ENCODE measurements around the gene IL1R2. TPM values are rescaled to one million over a fixed set of nuclear protein-coding genes. Genes with fewer than 3 reads are reported as not detected.
A peak's percentile ranks its signal among the peaks of the same experiment; 100 is the strongest.

Gene IL1R2
- total and polyA plus RNA-seq, 2 of the 13 experiments (the other 11 are each of a cell fraction or from before 2014, with no cell fraction given): 3.6 to 7.3 TPM

GRCh38 chr2:102020596-102021170 lies 28.9 kb downstream of the IL1R2 start (continued):
- TF ChIP-seq HMGXB3 (CRISPR knock-in tag; IDR thresholded peaks at IDR 0.05; ENCODE audit: borderline replicate concordance): peak; percentile 75; the same call in 1 of the 2 replicates
- TF ChIP-seq XBP1 (CRISPR knock-in tag; IDR thresholded peaks at IDR 0.05): no peak
- TF ChIP-seq ZNF20 (CRISPR knock-in tag; IDR thresholded peaks at IDR 0.05): no peak
- peak; percentile 60; the same call in 1 of the 2 replicates for TF ChIP-seq YEATS2 (CRISPR knock-in tag; IDR thresholded peaks at IDR 0.05; ENCODE audit: borderline replicate concordance)
- no peak; the same call in 1 of the 2 replicates for TF ChIP-seq ZNF761 (CRISPR knock-in tag; conservative IDR thresholded peaks at IDR 0.05)
- peak; percentile 85 for TF ChIP-seq SMAD3 (CRISPR knock-in tag; IDR thresholded peaks at IDR 0.05)
- TF ChIP-seq TSC22D2 (CRISPR knock-in tag; IDR thresholded peaks at IDR 0.05; ENCODE audit: borderline replicate concordance): peak; percentile 82; the same call in 1 of the 2 replicates
- peak; percentile 99 for TF ChIP-seq RAD21 (CRISPR knock-in tag; IDR thresholded peaks at IDR 0.05)
- TF ChIP-seq SOX6 (IDR thresholded peaks at IDR 0.05): no peak
- TF ChIP-seq SOX6 (CRISPR knock-in tag; IDR thresholded peaks at IDR 0.05): peak; percentile 69
- TF ChIP-seq RXRA (CRISPR knock-in tag; IDR thresholded peaks at IDR 0.05): peak; percentile 75
- peak; percentile 47; the same call in 1 of the 2 replicates for TF ChIP-seq ATF2 (CRISPR knock-in tag; IDR thresholded peaks at IDR 0.05)
- no peak; a peak in 1 of 4 replicates for TF ChIP-seq EP300 (IDR thresholded peaks at IDR 0.05; ENCODE audit: low read depth in 2 of 2, low read length in 2 of 2)
- peak; percentile 17; the same call in 1 of the 2 replicates for TF ChIP-seq EP300 (CRISPR knock-in tag; IDR thresholded peaks at IDR 0.05; ENCODE audit: borderline replicate concordance)
- 0 out of 2 replicates have a peak, but pooled peaks have one; percentile 37 for TF ChIP-seq SPEN (CRISPR knock-in tag; IDR thresholded peaks at IDR 0.05; ENCODE audit: low read depth)
- TF ChIP-seq MIXL1 (CRISPR knock-in tag; IDR thresholded peaks at IDR 0.05): peak; percentile 82
- TF ChIP-seq ZFP91 (CRISPR knock-in tag; IDR thresholded peaks at IDR 0.05; ENCODE audit: borderline replicate concordance): peak; percentile 78
- TF ChIP-seq NFKBIZ (CRISPR knock-in tag; IDR thresholded peaks at IDR 0.05): peak; percentile 75; the same call in 1 of the 2 replicates
- 0 out of 2 replicates have a peak, but pooled peaks have one; percentile 19 for TF ChIP-seq YEATS4 (CRISPR knock-in tag; IDR thresholded peaks at IDR 0.05; ENCODE audit: borderline replicate concordance)
- no peak for TF ChIP-seq ZNF616 (CRISPR knock-in tag; IDR thresholded peaks at IDR 0.05; ENCODE audit: low read depth)
